Endothelial cell of umbilical vein (primary cell): Measurements from ENCODE around the gene OMD. TPM values are rescaled to one million over a fixed set of nuclear protein-coding genes. Genes with fewer than 3 reads are reported as not detected.

ENCODE experiments used
- BruUV-seq: library from RNA; stranded (reverse); fragments of 400-500 nt; replicated peaks from 2 replicates; lab custom pipeline; 2021; lab: Mats Ljungman, UMichigan
- CTCF ChIA-PET: fragments of 300-600, 350-600 bp; sonication (Branson Sonifier 250); formaldehyde crosslinking; loops from one replicate; lab custom pipeline; 2021; ENCODE audit warnings: antibody characterized with exemption, inconsistent platforms; lab: Charles Lee
- POLR2A ChIA-PET: fragments of 300-600, 350-600 bp; sonication (Branson Sonifier 250); formaldehyde crosslinking; loops from one replicate; lab custom pipeline; 2021; ENCODE audit warnings: antibody characterized with exemption, inconsistent platforms; lab: Charles Lee
- DNase-seq: peaks from one replicate; pipeline ENCODE4 v3.0.0-alpha.2; 2011; ENCODE audit warnings: low read depth, low spot score
- FAIRE-seq: peaks from 2 replicates; lab custom pipeline; 2011; peaks lifted over from hg19 to GRCh38; lab: Jason Lieb, UNC
- H2AFZ ChIP-seq: 2 replicates; pipeline ENCODE4 v1.6.0; 2012; ENCODE audit warnings: low read depth, low read length, control low read depth, inconsistent platforms
- H3K27ac ChIP-seq: 2 replicates; pipeline ENCODE4 v1.5.1; 2011; ENCODE audit warnings: low read depth, mild to moderate bottlenecking, control low read depth, low read length, moderate library complexity; ENCODE audit not compliant: insufficient read depth
- H3K27me3 ChIP-seq, 2 experiments: 2 replicates each; pipeline versions ENCODE4 v1.6.0 to v1.6.1; 2011; ENCODE audit warnings: low read length in 2 of 2, mixed read lengths in 1 of 2; ENCODE audit not compliant: control insufficient read depth in 2 of 2, insufficient read depth in 2 of 2
- H3K36me3 ChIP-seq, 2 experiments: 2 replicates in 1 of 2; 3 replicates in 1 of 2; pipeline ENCODE4 v1.5.1; 2011; ENCODE audit warnings: low read length in 2 of 2, mild to moderate bottlenecking in 1 of 2, moderate library complexity in 1 of 2; ENCODE audit not compliant: control insufficient read depth in 2 of 2, insufficient read depth in 2 of 2; ENCODE audit errors: extremely low read depth in 1 of 2
- H3K4me1 ChIP-seq: 3 replicates; pipeline ENCODE4 v1.5.1; 2011; ENCODE audit warnings: mild to moderate bottlenecking, low read length; ENCODE audit not compliant: control insufficient read depth, insufficient read depth; ENCODE audit errors: extremely low read depth
- H3K4me2 ChIP-seq: 2 replicates; pipeline ENCODE4 v1.6.1; 2011; ENCODE audit warnings: low read length, control low read depth, mixed read lengths; ENCODE audit not compliant: insufficient read depth
- H3K4me3 ChIP-seq, 3 experiments: fragments of 200-600 bp in 1 of 3; sonication (generic), shearing (Covaris generic) in 1 of 3; replicated peaks in 1 of 3; 2 replicates each; pipeline ENCODE4 v1.5.1; 2011 to 2016; ENCODE audit warnings: control low read depth in 3 of 3, low read length in 3 of 3, mild to moderate bottlenecking in 2 of 3, inconsistent platforms in 1 of 3, low read depth in 1 of 3, moderate library complexity in 1 of 3; ENCODE audit not compliant: insufficient read depth in 1 of 3
- H3K79me2 ChIP-seq: 2 replicates; pipeline ENCODE4 v1.6.0; 2012; ENCODE audit warnings: low read length, inconsistent platforms; ENCODE audit not compliant: control insufficient read depth, insufficient read depth
- H3K9ac ChIP-seq: replicated peaks from 2 replicates; pipeline ENCODE3; 2011; ENCODE audit warnings: low read length, control low read depth; ENCODE audit not compliant: insufficient read depth; ENCODE audit errors: extremely low read depth
- H3K9me1 ChIP-seq: replicated peaks from 3 replicates; pipeline ENCODE4 v1.6.0; 2011; ENCODE audit warnings: mild to moderate bottlenecking, low read length; ENCODE audit not compliant: control insufficient read depth, insufficient read depth; ENCODE audit errors: extremely low read depth
- H3K9me3 ChIP-seq: replicated peaks from 2 replicates; pipeline ENCODE4 v1.5.1; 2012; ENCODE audit warnings: low read length, inconsistent platforms; ENCODE audit not compliant: control insufficient read depth, insufficient read depth
- H4K20me1 ChIP-seq: replicated peaks from 2 replicates; pipeline ENCODE3; 2011; ENCODE audit warnings: mild to moderate bottlenecking, low read length; ENCODE audit not compliant: control insufficient read depth, insufficient read depth; ENCODE audit errors: extremely low read depth
- CTCF ChIP-seq, 2 donors: IDR thresholded peaks; 1 replicate in 1 of 2; 2 replicates in 1 of 2; pipeline ENCODE4 v1.5.1; 2011; ENCODE audit warnings: low read length in 2 of 2, mild to moderate bottlenecking in 2 of 2, moderate library complexity in 2 of 2, control low read depth in 1 of 2, inconsistent platforms in 1 of 2, low read depth in 1 of 2; ENCODE audit not compliant: insufficient read depth in 1 of 2; ENCODE audit errors: extremely low read depth in 1 of 2
- FOS ChIP-seq: IDR thresholded peaks from 2 replicates; pipeline ENCODE4 v1.6.1; 2011; ENCODE audit warnings: mild to moderate bottlenecking, low read length, moderate library complexity, borderline replicate concordance; ENCODE audit not compliant: insufficient read depth
- GATA2 ChIP-seq: IDR thresholded peaks from 2 replicates; pipeline ENCODE4 v1.7.0; 2011; ENCODE audit warnings: low read depth, mild to moderate bottlenecking, moderate library complexity, mixed read lengths, low read length; ENCODE audit not compliant: insufficient read length, insufficient read depth
- JUN ChIP-seq: IDR thresholded peaks from 2 replicates; pipeline ENCODE4 v1.6.1; 2011; ENCODE audit warnings: borderline replicate concordance, low read depth; ENCODE audit not compliant: insufficient read length, insufficient read depth
- MAX ChIP-seq: IDR thresholded peaks from 2 replicates; pipeline ENCODE4 v1.6.1; 2011; ENCODE audit not compliant: insufficient read depth, insufficient read length
- MYC ChIP-seq: IDR thresholded peaks from one replicate; pipeline ENCODE4 v1.6.1; 2011; ENCODE audit warnings: mild to moderate bottlenecking, low read depth, low read length
- POLR2AphosphoS5 ChIP-seq: IDR thresholded peaks from 2 replicates; pipeline ENCODE4 v1.6.1; 2012; ENCODE audit warnings: low read depth, mild to moderate bottlenecking, control low read depth, low read length, moderate library complexity; ENCODE audit not compliant: insufficient read depth
- dilution Hi-C: fragments of 300-500 bp; cut with MboI; formaldehyde crosslinking; loops from one replicate; pipeline ENCODE4 v1.15.0; 2019; ENCODE audit warnings: low sequenced_read_pairs; ENCODE audit not compliant: extremely low pct_ligation_motif_present
- intact Hi-C: fragments of 100-400 bp; cut with micrococcal nuclease; formaldehyde crosslinking; loops from one replicate; pipeline ENCODE4 v1.10.0; 2022
- polyA plus RNA-seq, 4 experiments: library from polyadenylated mRNA; depleted of rRNA in 3 of 4; stranded (reverse) in 3 of 4; unstranded in 1 of 4; fragments of >200 nt; gene quantifications; 2 replicates each; pipeline versions ENCODE4 v1.2.1 to v1.2.3, GENCODE V29; 2011 to 2012; ENCODE audit warnings: missing spikeins in 1 of 4
- total RNA-seq: library from RNA; stranded (reverse); gene quantifications from 2 replicates; pipeline ENCODE4 v1.2.3, GENCODE V29; 2021

The OMD gene
- total and polyA plus RNA-seq, 2 donors (not counting 3 experiments of a cell fraction or from before 2014, with no cell fraction given): not detected

GRCh38 chr9:92435263-92435662, 11.0 kb upstream of the OMD start:
- H2AFZ ChIP-seq: no peak overlapping the region
- FAIRE-seq: no peak
- ChIA-PET POLR2A (no interaction called here), CTCF (interaction anchor here (0.5 to 2.4 kb wide), 2 partner anchors 19 to 107 kb away, joined by 3 to 14 read pairs; no protein-coding TSS in a partner anchor)
- H3K79me2 ChIP-seq: no peaks in the 10 kb centered on the region
- TF ChIP-seq MYC (no peak), JUN (no peak), POLR2AphosphoS5 (no peak), FOS (no peak), MAX (no peak), GATA2 (no peak), CTCF (IDR thresholded peaks at IDR 0.05; ENCODE audit: extremely low read depth in 1 of 2, insufficient read depth in 1 of 2, low read depth in 1 of 2, low read length in 2 of 2) (no peak)
- H3K4me3 ChIP-seq: no peak overlapping the region
- intact Hi-C loops (loop anchor here (10.0 kb wide), 1 partner anchor 50 kb away; the partner anchor contains the start of gene ASPN), dilution Hi-C loops (no loop called here)
- H3K27ac ChIP-seq: no peak overlapping the region
- no peaks in the 10 kb centered on the region for H3K27me3 ChIP-seq
- no peak overlapping the region for H3K4me2 ChIP-seq
- no TSS peak for BruUV-seq
- H4K20me1 ChIP-seq: no peaks in the 10 kb centered on the region
- H3K9me3 ChIP-seq: no peaks in the 10 kb centered on the region
- H3K9ac ChIP-seq: no peak overlapping the region
- no peak for DNase-seq
- H3K36me3 ChIP-seq: no peaks in the 10 kb centered on the region
- H3K4me1 ChIP-seq: no peaks in the 10 kb centered on the region
- no peaks in the 10 kb centered on the region for H3K9me1 ChIP-seq
